NCI-H1417 (cell line): ENCODE data around the gene LINGO1.

Source experiments
- DNase-seq, 3 experiments: peaks; one replicate each; lab custom pipeline; 2025; lab: John Stamatoyannopoulos, UW

Gene LINGO1, protein sequence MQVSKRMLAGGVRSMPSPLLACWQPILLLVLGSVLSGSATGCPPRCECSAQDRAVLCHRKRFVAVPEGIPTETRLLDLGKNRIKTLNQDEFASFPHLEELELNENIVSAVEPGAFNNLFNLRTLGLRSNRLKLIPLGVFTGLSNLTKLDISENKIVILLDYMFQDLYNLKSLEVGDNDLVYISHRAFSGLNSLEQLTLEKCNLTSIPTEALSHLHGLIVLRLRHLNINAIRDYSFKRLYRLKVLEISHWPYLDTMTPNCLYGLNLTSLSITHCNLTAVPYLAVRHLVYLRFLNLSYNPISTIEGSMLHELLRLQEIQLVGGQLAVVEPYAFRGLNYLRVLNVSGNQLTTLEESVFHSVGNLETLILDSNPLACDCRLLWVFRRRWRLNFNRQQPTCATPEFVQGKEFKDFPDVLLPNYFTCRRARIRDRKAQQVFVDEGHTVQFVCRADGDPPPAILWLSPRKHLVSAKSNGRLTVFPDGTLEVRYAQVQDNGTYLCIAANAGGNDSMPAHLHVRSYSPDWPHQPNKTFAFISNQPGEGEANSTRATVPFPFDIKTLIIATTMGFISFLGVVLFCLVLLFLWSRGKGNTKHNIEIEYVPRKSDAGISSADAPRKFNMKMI

GRCh38 chr15:77632534-77633133 lies at the start of gene LINGO1:
TSS of gene LINGO1 (minus strand) at chr15:77632912. CDS start at chr15:77632315, 597 bp downstream.
- DNase-seq, result peak in 2 of 3 experiments; percentile 74 to 77

DNA sequence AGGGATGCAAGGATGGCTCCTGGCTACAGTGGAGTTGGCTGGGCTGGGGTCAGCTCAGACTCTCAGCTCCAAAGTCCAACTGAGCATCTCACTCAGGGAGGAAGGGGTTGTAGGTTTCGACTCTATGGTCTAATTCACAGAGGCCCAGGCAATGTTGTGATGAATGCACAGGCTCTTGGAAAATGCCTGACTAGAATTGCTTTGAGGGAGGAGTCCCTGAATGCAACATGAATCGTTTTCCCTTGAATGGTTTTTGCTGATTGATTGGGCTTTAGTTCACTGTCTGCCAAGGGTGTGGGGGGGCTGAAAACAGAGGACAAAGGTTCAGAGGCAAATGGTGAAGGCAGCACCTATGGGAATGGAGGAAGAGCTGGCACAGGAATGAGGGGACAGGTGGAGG lies 48.6 kb upstream of the LINGO1 start:
- DNase-seq, result no peak

DNA sequence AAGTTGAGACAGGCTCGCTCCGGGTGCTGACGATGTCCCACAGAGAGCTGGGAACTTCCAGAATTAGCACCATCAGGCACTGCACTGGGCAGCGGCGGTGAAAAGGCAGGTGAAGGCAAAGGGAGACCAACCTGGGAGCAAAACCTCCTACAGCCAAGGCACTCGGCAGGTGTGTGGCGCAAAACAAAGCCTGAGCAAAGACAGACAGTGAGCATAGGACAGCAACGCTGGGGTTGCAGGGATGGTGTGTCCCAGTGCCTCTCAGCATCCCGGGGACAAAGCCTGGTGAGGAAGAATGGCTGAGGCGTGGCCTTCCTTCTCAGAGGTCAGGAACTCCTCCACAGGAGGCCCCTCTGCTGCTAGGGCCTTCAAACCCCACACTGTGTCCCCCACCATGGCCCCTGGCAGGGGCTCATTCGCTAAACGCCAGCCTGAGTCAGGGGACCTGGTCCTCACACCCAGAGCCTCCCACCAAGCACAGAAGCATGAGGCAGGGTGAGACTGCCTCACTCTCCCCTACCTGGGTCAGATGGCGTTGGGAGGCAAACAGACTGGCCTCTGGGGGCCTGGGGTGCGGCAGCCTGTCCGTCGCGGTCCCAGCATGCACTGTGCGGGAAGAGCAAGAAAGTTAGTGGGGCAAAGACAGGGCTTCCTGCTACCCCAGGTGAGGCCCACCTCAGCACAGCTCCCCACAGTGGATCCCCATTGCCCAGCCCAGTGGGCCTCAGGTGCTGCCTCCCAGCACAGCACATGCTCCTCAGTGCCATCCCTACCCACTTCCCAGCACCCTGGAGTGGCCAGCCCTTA lies 44.1 kb upstream of the LINGO1 start:
- DNase-seq, result no peak

DNA sequence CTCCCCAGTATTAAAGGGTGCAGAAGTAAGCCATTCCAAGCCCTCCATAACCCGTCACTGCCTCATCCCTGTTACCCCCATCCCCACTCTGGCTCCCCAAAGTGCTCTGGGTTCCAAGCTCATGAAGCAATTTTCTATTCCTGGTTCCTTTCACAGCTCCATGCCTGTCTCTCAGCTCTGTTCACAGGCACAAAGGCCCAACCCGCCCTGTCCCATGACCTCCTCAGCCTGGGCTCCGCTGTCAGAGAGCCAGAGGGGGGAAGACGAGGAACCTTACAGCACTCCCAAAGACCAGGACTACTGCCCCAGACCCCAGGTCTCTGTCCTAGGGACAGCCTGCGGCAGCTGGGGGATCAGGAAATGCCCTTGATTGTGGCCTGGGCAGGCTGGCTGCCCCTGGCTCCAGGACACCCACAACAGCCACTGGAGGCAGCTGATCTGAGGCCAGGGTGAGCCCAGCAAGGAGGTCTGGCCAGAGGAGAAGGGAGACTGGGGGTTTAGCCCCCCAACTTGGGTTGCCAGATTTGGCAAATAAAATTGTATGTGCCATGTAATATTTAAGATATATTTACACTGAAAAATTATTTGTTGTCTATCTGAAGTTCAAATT lies 43.2 kb upstream of the LINGO1 start:
- DNase-seq, result no peak

DNA sequence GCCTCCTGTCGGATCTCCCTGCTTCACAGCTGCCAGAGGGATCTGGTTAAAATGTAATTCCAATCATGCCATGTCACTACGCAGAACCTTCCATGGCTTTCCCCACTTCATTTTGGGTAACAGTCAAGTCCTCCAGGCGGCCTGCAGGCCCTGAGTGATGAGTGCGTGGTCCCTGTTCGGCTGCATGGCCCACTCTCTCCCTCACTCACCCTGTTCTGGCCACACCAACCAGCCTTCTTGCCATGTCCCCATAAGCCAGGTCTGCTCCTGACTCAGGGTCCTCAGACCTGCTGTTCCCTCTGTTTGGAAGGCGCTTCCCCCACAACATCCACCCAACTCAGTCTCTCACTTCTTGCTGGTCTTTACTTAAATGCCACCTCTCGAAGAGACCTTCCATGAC lies 41.6 kb upstream of the LINGO1 start:
- DNase-seq, result no peak

DNA sequence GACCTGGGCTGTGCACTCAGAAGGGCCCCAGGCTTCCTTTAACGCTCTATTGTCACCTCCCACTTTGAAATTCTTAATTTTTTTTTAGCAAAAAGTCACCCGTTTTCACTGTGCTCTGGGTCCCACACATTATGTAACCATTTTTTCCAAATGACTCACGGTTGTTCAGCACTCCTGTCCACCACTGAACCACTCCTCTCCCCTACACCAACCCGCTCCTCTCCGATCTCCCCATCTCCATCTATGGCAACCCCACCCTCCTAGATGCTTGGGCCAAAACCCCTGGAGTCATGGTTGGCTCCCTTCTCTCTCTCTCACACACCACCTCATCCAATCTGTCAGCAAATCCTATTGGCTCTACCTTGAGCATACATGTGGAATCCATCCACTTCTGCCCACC lies 41.2 kb upstream of the LINGO1 start:
- DNase-seq, result no peak

DNA sequence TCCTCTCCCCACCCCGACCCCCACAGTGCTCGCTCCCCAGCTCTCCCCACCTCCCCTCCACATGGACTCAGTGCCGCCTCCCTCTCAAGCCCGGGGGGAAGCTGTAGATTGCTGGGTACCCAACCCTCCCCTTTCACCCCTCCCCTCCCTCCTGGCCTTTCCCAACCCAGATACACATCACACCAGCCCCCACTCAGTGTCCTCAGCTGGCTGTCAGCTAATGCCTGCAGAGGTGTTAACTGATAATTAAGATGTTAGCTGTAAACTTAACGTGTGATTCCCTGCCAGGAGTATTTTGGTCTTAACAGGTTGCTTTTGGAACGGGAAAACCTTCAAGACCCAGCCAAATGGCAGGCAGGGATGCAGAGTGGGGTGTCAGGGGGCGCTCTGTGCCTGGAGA lies 39.4 kb upstream of the LINGO1 start:
- DNase-seq, result no peak

GRCh38 chr15:77671362-77672056 lies 38.8 kb upstream of the LINGO1 start:
- DNase-seq, result no peak

DNA sequence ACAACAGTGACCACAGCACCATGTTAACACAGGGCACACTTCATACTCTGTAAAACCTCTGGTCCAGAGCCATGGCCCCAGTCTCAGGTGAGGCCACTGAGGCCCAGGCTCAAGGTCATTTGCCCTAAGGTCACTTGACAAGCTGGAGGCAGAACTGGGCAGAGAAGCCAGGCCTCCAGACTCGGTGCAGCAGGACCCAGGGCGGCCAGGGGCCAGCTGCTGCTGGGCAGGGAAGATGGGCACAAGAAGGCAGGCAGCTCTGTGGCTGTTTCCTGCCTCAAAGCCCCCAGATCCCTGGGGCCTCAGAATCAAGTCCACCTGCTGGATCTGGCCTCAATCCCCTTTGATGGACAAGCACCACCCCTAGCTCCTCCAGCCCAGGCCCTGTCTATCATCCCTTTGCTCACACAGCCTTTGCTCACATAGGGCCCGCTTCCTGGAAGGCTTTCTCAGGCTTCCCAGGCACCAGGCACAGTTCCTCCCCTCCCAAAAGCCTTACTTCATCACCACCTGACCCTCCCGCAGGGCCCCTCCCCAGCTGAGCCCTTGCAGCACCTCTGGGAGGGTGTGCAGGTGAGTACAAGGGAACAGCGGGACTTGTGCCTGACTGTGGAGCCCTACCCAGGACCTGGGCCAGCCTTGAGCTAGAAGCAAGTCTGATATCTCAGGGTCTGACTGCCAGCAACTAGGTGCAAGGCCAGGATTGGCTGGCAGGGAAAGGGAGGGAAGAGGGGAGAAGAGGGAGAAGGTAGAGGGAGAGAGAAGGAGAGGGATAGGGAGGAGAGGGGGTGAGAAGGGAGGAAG lies 38.0 kb upstream of the LINGO1 start:
- DNase-seq, result no peak

- no peak for DNase-seq
Observed at GRCh38 chr15:77669896-77670295, 37.2 kb upstream of the LINGO1 start.

DNA sequence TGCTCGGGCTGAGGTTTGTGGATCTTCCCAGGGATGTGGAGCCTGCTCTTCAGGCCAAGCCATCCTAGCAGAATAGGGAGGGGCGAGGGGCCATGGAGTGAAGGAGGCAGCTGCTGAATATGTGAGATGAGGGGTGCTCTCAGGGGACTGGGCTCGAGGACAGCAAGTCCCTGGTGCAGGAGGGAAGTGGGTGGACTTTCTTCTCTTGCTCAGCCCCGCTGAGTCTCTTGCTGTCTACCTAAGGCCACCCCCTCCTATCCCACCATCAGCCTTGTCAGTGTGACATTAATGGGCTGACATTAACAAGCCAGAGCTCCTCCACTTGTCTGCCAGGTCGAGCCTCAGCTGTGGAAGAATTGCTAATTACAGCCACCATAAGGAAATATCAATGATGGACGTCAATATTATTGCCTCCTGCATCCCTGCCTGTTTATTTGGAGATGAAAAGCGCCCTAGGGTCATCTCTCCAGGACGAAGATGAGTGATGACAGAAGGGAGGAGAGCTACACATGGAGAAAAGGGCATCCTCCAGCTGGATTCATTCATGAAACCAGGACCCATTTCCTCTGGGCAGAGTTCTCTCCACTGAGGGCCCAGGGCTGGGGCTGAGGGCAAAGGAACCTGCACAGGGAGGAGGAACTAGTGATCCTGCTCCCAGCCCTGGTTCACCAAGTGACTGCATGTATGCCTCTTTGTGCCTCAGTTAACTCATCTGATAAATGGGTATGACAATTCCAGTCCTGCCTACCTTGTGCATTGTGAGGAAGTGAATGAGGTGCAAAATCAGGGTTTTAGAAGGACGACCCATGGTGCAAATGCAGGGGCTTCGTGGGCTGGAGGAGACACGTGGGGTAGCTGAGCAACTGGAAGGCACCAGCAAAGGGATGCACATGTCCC lies 34.9 kb upstream of the LINGO1 start:
- no peak for DNase-seq

GRCh38 chr15:77666296-77666660 lies 33.6 kb upstream of the LINGO1 start:
- DNase-seq, result no peak

GRCh38 chr15:77665530-77666295 lies 33.0 kb upstream of the LINGO1 start:
- DNase-seq, result no peak

DNA sequence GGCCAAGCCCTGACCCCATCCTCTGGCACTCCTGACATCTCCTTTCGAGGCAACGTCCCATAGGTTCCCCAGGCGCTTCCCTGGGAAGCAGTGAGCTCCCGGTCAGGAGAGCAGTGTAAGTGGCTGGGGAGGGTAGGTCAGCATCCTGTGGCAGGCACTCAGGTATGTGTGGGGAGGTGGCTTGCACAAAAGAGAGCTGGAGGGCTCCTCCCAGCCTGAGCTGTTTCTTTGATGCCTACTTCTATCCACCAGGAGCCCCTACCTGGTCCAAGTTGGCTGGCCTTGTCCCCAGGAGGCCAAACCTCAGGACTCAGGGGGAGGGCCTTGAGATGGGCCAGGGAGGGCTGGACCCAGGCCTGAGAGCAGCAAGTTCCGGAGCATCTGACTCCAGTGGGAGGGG lies 31.7 kb upstream of the LINGO1 start:
- DNase-seq, result no peak

DNA sequence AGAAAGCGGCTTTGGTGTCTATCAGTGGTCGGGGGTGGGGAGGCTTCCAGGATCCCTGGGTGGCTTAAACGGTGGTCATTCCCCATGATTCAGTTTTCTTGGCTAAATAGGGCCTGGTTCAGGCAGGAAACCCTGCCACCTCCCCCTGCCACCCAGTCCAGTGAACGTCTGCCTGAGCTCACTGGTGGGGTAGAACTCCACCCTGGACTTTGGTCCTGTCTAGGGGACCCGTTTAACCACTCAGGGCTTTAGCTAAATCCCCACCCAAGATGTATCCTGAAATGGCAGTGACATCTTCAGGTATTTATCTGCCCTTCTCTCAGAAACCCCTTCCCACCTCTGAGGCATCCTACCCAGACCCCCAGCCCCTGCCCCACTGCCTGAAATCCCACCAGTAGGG lies 30.5 kb upstream of the LINGO1 start:
- DNase-seq, result no peak

DNA sequence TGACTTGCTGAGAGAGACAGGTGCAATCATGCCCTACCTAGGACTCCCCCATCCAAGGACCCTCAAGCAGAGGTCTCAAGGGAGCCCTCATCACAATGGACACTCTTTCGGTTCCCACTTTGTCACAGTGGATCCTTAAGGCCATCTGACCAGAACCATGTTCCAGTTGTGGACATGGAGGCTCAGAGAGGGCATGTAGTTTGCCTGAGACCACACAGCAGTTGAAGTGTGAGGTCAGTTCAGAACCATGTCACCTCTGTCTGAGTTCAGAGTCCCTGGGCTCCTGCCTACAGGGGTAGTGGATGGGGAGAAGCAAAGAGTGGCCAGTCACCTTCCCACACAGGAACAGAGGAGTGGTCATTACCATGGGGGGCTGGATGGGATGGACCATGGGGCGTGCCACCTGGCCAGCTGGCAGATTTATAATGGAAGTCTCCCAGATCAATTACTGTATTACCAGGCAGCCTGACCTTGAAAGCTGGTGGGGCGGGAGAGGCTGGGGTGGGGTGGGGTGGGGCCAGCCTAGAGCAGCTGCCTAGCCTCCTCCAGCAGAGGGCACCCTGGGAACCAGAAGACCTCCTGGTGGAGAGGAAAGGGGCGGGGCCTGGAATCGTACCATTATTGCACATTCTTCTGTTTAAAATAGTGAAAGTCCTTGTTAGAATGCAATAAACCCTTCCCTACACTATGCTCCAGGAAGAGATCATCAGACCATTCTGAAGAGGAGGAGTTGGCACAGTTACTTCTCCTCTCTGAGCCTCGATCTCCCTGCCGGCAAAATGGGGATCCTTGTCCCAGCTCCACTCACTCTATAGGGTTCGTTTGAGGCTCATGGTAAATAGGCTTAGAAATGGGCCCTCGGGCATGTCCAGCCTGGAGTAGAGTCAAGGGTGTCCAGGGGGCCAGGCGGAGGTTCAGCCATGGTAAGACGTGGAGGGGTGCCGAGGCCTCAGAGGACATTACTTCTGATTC lies 26.9 kb upstream of the LINGO1 start:
- DNase-seq, result peak; percentile 23 to 75 (median 53)

- no peak for DNase-seq
Observed at GRCh38 chr15:77658304-77658703, 25.6 kb upstream of the LINGO1 start.
